ENCODE measurements around the gene SAMD3.

- TF ChIP-seq CTCF (IDR thresholded peaks at IDR 0.05) (no peak), POLR2A (IDR thresholded peaks at IDR 0.05) (no peak)
Measured at GRCh38 chr6:130161683-130162404, 60.9 kb downstream of the SAMD3 start.

All from right lobe of liver (tissue), 4 donors.